Hypothalamus (tissue), 51 donors: ENCODE measurements around the gene EPS8L3.
"Not testable (repeated sequence)": the region's sequence is repeated elsewhere in the genome, so short reads cannot be mapped to it uniquely, and the experiment has no call there.

Experiments used
- DNase-seq, 51 donors: peaks; one replicate each; lab custom pipeline; 2025; lab: John Stamatoyannopoulos, UW

EPS8L3 gene

DNA sequence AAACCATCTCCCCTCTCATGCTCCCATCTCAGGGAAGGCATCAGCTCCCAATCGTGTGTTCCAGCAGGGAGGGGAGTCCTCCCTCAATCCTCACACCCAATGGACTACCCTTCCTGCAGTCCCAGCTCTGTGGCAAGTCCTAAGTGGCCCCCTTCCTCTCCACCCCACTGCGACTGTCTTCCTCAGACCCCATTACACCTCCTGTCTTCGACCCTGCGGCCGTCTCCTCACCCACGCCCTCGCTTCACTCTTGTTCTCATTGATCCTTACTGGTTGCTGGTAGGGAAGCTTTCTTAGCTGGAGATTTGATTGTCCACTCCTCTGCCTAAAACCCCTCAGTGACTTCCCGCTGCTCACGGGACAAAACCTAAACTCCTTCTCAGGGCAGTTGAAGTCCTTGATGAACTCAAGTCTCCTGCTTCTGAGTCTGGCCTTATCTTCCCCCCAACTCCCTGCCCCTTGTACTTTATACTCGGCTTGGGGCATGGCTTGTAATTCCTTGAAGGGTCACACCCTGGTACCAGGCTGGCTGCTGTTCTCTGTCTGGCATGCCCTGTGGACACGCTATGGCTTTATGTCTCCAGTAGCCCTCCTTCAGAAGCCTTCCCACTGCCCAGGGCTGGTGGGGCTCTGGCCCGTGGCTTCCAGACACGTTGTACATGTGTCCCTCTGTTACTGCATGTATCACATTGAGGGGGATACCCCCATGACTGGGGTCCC, 2.3 kb upstream of the EPS8L3 start:
- no peak for DNase-seq

DNA sequence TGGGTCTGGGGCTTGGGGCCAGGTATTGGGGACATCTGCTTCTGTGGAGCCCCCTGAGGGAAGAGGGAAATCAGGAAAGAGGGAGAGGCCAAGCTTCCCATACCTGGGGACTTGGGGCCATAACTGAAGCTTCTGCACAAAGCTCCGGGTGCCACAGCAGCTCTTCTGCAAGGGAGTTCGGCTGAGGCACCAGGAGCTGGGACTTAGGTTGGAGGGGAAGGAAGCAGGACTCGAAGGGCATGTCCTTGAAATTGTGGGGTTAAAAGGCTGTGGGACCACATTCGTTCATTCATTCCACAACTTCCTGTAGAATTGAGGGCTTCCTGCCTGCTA, 1.7 kb upstream of the EPS8L3 start:
- DNase-seq = no peak

DNA sequence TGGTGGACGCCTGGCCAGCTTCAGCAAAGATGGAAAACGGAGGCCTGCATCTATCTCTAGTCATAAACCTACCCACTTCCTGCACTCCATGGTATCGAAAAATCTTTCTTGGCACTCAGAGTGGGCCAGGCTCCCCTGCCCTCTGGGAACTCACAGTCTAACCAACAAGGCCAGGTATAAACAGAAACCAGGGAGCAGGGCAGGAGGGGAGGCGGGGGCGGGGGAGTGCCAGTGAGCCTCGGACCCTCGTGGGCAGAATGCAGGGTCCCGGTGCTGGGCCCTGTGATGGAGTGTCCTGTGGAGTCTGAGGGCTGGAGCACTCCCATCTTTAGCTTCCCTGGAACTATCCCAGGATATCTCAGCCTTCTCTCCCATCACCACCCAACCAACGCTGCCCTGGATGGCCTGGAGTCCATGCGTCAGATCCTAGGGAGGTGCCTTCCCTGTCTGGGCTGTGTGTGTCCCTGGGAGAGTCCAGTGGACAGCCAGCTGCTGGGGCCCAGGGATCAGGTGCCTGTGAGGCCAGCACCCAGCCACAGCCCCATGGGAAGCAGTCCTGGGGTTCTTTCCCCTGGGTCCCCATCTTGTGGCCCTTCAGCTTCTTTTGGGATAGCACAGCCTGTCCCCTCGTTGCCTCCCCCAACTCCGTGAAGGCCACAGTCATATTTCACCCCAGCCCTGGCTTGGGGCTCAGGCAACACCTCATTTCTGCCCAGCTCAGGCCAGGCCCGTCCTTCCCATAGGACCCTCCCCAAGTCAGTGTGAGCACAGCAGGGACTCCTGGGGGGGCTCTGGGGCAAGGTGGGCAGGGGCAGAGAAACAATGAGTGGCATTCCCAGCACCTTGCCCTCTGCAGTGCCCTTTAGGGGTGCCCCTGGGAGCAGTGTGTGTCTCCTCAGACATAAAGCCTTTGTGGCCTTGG, 1.1 kb upstream of the EPS8L3 start:
- DNase-seq = no peak

DNA sequence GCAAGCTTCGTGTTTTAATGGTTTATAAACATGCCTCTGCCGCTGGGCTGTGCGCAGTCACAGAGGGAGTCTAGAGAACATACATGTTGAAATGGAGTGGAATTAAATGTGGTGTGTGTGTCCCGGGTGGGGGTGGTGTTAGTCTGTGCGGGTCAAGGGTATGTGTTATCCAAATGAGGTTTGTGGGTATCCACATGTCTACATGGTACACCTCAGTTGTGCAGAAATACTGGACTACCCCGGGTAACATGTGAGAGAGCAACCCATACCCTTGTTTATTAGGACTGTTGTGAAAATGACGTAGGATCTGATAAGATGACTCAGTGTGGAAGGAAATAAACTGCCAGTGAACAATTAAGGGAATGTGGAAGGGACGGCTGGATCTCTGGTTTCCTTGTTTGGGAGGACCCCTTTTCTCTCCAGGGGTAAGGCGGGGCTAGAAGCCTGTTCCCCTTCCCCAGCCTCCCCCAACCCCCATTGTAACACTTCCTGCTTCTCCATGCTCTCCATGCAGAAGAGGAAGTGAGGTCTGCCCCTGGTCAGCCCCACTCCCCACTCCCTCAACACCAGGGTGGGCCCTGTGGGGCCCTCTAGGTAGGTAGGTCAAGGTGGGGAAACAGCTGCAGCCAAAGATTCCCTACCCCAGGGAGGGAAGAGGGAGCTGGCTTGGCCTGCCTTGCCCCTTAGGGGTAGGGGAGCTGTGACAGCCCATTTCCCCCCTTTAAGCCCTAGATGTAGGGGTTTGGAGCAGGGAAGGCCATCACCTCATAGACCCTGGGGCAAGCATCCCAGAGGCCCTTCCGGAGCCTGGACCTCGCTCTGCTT, 690 bp downstream of the EPS8L3 start:
- DNase-seq = peak in 1 of 51 donors; percentile 7

DNA sequence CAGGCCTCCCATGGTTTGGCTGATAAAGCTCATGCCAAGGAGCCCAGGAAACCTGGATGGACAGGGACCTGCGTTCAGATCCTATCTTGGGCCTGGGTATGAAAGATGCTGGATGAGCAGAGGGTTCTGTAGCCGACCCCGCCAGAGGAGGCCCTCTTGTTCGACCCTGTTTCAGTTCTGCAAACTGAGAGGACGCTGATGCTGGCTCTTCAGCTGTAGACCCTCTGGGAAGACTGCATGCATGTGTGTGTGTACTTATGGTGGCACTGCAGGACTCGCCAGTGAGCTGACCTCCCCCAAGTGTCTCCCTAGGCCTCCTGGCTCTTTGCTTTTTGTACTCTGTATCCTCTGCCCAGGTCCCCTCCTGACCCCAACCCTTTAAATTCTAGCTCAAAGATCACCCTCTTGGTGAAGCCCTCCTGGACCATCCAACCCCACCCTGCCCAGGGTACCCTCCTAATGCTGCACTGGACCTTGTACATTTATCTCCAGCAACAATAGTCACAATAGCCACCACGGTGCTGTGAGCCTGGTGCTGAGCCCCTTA, 1.6 kb downstream of the EPS8L3 start:
- DNase-seq = no peak

DNA sequence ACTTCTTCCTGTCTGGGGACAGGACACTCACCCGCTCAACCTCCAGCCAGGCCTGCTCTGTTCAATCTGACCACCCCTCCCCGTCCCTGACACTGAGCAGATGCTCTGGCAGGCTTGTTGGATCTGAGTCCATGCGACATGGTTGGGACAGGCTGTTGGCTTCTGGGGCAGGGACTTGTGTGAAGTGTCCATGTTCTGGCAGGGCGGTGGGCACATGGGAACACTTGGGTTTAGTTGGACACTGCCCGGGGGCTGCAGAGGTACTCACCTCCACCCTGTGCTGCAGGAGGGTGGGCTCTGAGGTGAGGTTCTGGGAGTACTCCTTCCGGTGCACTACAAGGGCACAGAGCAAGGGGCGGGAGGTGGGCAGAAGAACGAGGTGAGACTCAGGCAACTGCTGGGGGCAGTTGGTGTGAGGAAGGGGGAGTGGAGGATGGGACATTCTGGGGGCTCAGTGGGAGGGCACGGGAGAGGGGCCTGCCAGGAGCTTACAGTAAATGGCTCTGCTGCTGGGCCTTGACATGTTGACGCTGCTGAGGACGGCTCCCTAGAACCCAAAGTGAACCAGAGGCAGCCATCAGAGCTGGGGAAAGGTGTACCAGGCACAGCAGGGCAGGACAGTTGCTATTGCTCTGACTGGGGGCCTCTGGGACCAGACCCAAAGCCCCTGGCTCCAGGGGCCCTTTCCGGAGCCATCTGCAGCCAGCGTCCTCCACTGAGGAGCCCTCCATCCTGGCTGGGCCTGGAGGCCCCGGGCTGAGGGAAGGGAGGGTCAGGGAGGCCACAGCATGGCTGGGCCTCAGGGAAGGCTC, 2.3 kb downstream of the EPS8L3 start:
- peak in 1 of 51 donors; percentile 23 for DNase-seq

- DNase-seq = no peak
Measured at GRCh38 chr1:109760581-109761226, 3.0 kb downstream of the EPS8L3 start.

- DNase-seq = no peak
Measured at GRCh38 chr1:109759513-109760334, 4.0 kb downstream of the EPS8L3 start.

DNA sequence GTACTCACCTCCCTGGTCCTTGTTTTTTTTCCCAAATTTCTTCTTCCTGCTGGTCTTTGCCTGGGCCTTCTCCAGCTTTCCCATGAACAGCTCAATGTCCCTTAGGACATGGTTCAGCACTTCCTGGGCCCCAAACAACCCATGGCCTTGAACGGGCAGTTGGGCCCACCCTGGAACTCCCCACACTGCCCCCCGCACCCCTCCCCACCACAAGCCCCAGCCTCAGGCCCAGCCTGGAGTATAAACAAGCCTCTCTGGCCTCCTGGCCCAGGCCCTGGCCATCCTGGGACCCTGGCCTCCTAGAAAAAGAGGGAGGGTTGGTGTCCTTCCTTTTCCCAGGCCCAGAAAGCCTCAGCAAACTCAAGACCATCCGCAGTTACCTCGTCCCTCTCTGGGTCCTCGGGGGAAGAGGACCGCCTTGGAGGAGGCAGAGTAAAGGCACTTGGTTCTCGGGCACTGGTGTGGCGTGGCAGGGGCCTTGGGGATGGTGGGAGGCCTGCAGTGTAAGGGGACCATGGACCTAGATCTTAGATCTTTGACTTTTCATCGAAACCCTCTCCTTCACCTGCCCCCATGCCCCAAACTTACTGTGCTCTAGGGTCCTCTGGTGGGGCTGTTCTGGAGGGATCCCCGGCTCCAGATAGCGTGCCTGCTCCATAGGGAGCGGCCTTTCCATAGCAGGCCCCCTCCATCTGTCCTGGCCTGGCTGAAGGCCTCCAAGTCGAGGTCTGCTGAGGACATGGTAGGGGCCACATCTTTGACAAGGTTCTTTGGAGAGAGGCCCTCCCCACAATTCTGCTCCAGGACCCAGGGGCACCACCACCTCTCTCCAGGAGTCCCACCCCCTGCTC, 5.6 kb downstream of the EPS8L3 start:
- no peak for DNase-seq

- DNase-seq = no peak
Measured at GRCh38 chr1:109756848-109757521, 6.7 kb downstream of the EPS8L3 start.

GRCh38 chr1:109756325-109756724, 7.4 kb downstream of the EPS8L3 start:
- DNase-seq = not testable (repeated sequence)

- DNase-seq = no peak
Measured at GRCh38 chr1:109754738-109755137, 9.0 kb downstream of the EPS8L3 start.

GRCh38 chr1:109751531-109752260, 12.0 kb downstream of the EPS8L3 start:
- DNase-seq = no peak

GRCh38 chr1:109750920-109751319, 12.8 kb downstream of the EPS8L3 start:
- DNase-seq = no peak

- no peak for DNase-seq
Measured at GRCh38 chr1:109750241-109750882, 13.4 kb downstream of the EPS8L3 start.

- no peak for DNase-seq
Measured at GRCh38 chr1:109749221-109749620, 14.5 kb downstream of the EPS8L3 start.
